HepG2 (cell line): ENCODE results near the gene RNF123. TPM values are rescaled to one million over a fixed set of nuclear protein-coding genes. Genes with fewer than 3 reads are reported as not detected.

Source experiments
- CEBPB ChIP-seq: IDR thresholded peaks from 2 replicates; pipeline ENCODE4 v1.6.1; 2011; ENCODE audit warnings: low read depth, low read length, improper control_type of control experiment, borderline replicate concordance
- FOSL2 ChIP-seq: sonication (generic); formaldehyde crosslinking; IDR thresholded peaks from 2 replicates; pipeline ENCODE4 v1.4.0; 2020; ENCODE audit warnings: missing genetic modification reagents
- GPBP1L1 ChIP-seq: sonication (generic); formaldehyde crosslinking; IDR thresholded peaks from 2 replicates; pipeline ENCODE4 v1.5.0; 2020; ENCODE audit warnings: mild to moderate bottlenecking, missing genetic modification reagents
- HMG20A ChIP-seq: IDR thresholded peaks from 2 replicates; pipeline ENCODE4 v1.6.1; 2016; ENCODE audit warnings: borderline replicate concordance
- HNRNPUL1 ChIP-seq: fragments of 200-400 bp; formaldehyde crosslinking; IDR thresholded peaks from 2 replicates; pipeline ENCODE4 v1.6.1; 2017; ENCODE audit warnings: low read depth, mild to moderate bottlenecking, low read length, moderate library complexity
- KLF16 ChIP-seq, 2 experiments: sonication (generic) in 1 of 2; formaldehyde crosslinking in 1 of 2; IDR thresholded peaks; 2 replicates each; pipeline versions ENCODE4 v1.6.1 to v1.8.0; 2016 to 2023; ENCODE audit warnings: missing genetic modification reagents in 2 of 2, missing compliant biosample characterization in 1 of 2
- SNAPC5 ChIP-seq: sonication (generic); formaldehyde crosslinking; IDR thresholded peaks from 2 replicates; pipeline ENCODE4 v1.8.1; 2023; ENCODE audit warnings: mild to moderate bottlenecking, missing genetic modification reagents, borderline replicate concordance
- SOX6 ChIP-seq, 2 experiments: fragments of 450-650 bp in 1 of 2; sonication (generic) in 1 of 2; formaldehyde crosslinking in 1 of 2; IDR thresholded peaks; 2 replicates each; pipeline versions ENCODE4 v1.4.0 to v1.6.1; 2017 to 2020; ENCODE audit warnings: antibody characterized with exemption in 1 of 2, mild to moderate bottlenecking in 1 of 2, missing genetic modification reagents in 1 of 2
- ZNF367 ChIP-seq: sonication (generic); formaldehyde crosslinking; IDR thresholded peaks from 2 replicates; pipeline ENCODE4 v1.4.0; 2020; ENCODE audit warnings: missing genetic modification reagents, borderline replicate concordance
- ZNF577 ChIP-seq: sonication (generic); formaldehyde crosslinking; IDR thresholded peaks from 2 replicates; pipeline ENCODE4 v1.4.0; 2020; ENCODE audit warnings: mild to moderate bottlenecking, low read depth, missing genetic modification reagents, borderline replicate concordance
- ZNF646 ChIP-seq: sonication (generic); formaldehyde crosslinking; IDR thresholded peaks from 2 replicates; pipeline ENCODE4 v1.9.0; 2021; ENCODE audit warnings: mild to moderate bottlenecking, missing genetic modification reagents
- ZNF772 ChIP-seq: sonication (generic); formaldehyde crosslinking; IDR thresholded peaks from 2 replicates; pipeline ENCODE4 v1.5.0; 2020; ENCODE audit warnings: mild to moderate bottlenecking, missing genetic modification reagents
- ZNF781 ChIP-seq: sonication (generic); formaldehyde crosslinking; IDR thresholded peaks from 2 replicates; pipeline ENCODE4 v1.5.1; 2020; ENCODE audit warnings: borderline replicate concordance, mild to moderate bottlenecking, missing genetic modification reagents; ENCODE audit errors: not compliant biosample characterization
- ZNF790 ChIP-seq: sonication (generic); formaldehyde crosslinking; IDR thresholded peaks from 2 replicates; pipeline ENCODE4 v1.8.0; 2022; ENCODE audit warnings: missing genetic modification reagents, mild to moderate bottlenecking, borderline replicate concordance
- ZSCAN22 ChIP-seq: sonication (generic); formaldehyde crosslinking; IDR thresholded peaks from 2 replicates; pipeline ENCODE4 v1.4.0; 2020; ENCODE audit warnings: mild to moderate bottlenecking, missing genetic modification reagents
- polyA plus RNA-seq, 8 experiments: library from polyadenylated mRNA; depleted of rRNA in 3 of 8; stranded (reverse) in 7 of 8; unstranded in 1 of 8; fragments of >200 nt; fragmentation: Illumina TruSeq in 4 of 8; extraction: Trizol in 4 of 8; gene quantifications; 2 replicates each; pipeline versions ENCODE4 v1.2.1 to v1.2.3, GENCODE V29; 2011 to 2016; ENCODE audit warnings: low read depth in 4 of 8, missing spikeins in 1 of 8, mixed read lengths in 1 of 8; ENCODE audit not compliant: insufficient read depth in 1 of 8
- total RNA-seq, 5 experiments: library from RNA; depleted of rRNA; stranded (reverse); fragments of >200 nt; fragmentation: Illumina TruSeq; extraction: Trizol; gene quantifications; 2 replicates each; pipeline ENCODE4 v1.2.3, GENCODE V29; 2016; ENCODE audit warnings: low read depth in 1 of 5
- TF ChIP-seq, protein P1 (sequence below): sonication (generic); formaldehyde crosslinking; IDR thresholded peaks from 2 replicates; pipeline ENCODE4 v1.4.0; 2020; ENCODE audit warnings: missing genetic modification reagents, borderline replicate concordance

The RNF123 gene
- total and polyA plus RNA-seq, 2 of the 13 experiments (the other 11 are each of a cell fraction or from before 2014, with no cell fraction given), result 29.9 to 82.2 TPM

DNA sequence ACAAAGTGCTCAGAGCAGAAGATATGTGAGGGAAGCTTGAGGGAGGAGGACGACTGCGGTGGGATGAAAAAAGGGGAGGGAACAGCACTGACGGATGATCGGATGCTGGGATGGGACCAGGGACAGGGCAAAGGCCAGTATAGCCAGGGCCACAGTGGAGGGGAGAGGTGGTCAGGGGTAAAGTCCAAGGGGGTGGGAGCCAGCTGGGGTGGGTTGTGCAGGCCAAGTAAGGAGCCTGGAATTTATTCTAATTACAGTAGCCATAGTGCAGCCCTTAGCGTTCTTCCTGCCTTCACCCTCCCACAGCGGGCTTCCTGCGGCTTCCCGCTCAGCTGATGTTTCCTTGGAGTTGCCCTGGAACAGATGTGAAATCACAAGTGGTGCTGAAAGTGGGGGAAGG lies 22.8 kb upstream of the RNF123 start (continued):
- TF ChIP-seq ZNF781 (CRISPR knock-in tag) (no peak), KLF16 (CRISPR knock-in tag; IDR thresholded peaks at IDR 0.05) (0 out of 4 replicates have a peak, but pooled peaks of 1 of the 2 experiments have one; percentile 28), HMG20A (CRISPR knock-in tag) (no peak; the same call in 1 of the 2 replicates), ZNF772 (CRISPR knock-in tag) (no peak; the same call in 1 of the 2 replicates), SOX6 (IDR thresholded peaks at IDR 0.05) (no peak), SOX6 (CRISPR knock-in tag; IDR thresholded peaks at IDR 0.05) (0 out of 2 replicates have a peak, but pooled peaks have one; percentile 40), ZNF577 (no peak), CEBPB (no peak), ZNF790 (no peak), ZNF367 (no peak), ZNF646 (CRISPR knock-in tag) (no peak), ZSCAN22 (CRISPR knock-in tag) (0 out of 2 replicates have a peak, but pooled peaks have one; percentile 52), HNRNPUL1 (no peak), GPBP1L1 (CRISPR knock-in tag) (no peak), SNAPC5 (CRISPR knock-in tag) (no peak), FOSL2 (peak; percentile 35; the same call in 1 of the 2 replicates)
- TF ChIP-seq, protein P1, sequence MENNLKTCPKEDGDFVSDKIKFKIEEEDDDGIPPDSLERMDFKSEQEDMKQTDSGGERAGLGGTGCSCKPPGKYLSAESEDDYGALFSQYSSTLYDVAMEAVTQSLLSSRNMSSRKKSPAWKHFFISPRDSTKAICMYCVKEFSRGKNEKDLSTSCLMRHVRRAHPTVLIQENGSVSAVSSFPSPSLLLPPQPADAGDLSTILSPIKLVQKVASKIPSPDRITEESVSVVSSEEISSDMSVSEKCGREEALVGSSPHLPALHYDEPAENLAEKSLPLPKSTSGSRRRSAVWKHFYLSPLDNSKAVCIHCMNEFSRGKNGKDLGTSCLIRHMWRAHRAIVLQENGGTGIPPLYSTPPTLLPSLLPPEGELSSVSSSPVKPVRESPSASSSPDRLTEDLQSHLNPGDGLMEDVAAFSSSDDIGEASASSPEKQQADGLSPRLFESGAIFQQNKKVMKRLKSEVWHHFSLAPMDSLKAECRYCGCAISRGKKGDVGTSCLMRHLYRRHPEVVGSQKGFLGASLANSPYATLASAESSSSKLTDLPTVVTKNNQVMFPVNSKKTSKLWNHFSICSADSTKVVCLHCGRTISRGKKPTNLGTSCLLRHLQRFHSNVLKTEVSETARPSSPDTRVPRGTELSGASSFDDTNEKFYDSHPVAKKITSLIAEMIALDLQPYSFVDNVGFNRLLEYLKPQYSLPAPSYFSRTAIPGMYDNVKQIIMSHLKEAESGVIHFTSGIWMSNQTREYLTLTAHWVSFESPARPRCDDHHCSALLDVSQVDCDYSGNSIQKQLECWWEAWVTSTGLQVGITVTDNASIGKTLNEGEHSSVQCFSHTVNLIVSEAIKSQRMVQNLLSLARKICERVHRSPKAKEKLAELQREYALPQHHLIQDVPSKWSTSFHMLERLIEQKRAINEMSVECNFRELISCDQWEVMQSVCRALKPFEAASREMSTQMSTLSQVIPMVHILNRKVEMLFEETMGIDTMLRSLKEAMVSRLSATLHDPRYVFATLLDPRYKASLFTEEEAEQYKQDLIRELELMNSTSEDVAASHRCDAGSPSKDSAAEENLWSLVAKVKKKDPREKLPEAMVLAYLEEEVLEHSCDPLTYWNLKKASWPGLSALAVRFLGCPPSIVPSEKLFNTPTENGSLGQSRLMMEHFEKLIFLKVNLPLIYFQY (CRISPR knock-in tag), result no peak
